Erythroblast (primary cell): ENCODE measurements around the gene SLC6A17.

ENCODE experiments used
- GATA1 ChIP-seq: IDR thresholded peaks from 2 replicates; pipeline ENCODE4 v1.6.1; 2011; ENCODE audit warnings: low read depth, mild to moderate bottlenecking, control low read depth, low read length, moderate library complexity
- POLR2A ChIP-seq: IDR thresholded peaks from 2 replicates; pipeline ENCODE4 v1.6.1; 2011; ENCODE audit warnings: mild to moderate bottlenecking, low read length

DNA sequence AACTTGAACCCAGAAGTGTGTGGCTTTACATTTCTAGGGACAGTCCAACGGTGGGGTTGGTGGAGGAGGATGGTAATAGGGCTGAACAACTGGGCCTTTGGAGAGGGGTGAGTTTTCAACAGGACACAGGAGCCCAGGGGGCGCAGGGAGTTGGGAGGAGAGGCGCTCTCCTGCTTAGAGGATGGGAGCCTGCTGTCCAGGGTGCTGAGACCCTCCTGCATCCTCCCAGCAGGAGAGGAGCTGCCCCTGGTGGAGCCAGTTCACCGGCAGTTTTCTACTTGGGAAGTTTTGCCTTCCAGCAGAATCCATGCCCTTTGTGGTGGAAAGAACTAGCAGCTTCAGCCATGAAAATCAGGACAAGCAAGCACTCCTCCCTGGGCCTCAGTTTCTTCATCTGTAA lies 68.4 kb downstream of the SLC6A17 start:
- TF ChIP-seq POLR2A (no peak), GATA1 (no peak)
